ENCODE data around the gene SLC38A6.

DNA sequence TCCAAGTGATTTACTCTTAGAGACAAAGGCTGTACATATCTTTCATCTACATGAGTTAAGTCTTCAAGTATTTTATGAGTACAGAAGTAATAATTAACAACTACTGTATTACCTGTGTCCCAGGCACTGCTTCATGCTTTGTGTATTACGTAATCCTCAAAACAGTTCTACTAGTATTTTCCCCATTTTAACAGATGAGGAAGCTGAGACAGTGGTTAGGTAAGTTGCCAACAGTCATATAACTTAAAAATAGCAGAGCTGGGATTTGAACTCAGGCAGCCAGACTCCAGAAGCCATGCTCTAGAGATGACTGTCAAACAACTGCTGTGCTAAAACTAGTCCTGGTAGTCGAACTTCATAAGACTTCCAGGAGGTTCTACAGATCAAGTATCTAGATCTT, 10.9 kb upstream of the SLC38A6 start:
- TF ChIP-seq, protein P1, sequence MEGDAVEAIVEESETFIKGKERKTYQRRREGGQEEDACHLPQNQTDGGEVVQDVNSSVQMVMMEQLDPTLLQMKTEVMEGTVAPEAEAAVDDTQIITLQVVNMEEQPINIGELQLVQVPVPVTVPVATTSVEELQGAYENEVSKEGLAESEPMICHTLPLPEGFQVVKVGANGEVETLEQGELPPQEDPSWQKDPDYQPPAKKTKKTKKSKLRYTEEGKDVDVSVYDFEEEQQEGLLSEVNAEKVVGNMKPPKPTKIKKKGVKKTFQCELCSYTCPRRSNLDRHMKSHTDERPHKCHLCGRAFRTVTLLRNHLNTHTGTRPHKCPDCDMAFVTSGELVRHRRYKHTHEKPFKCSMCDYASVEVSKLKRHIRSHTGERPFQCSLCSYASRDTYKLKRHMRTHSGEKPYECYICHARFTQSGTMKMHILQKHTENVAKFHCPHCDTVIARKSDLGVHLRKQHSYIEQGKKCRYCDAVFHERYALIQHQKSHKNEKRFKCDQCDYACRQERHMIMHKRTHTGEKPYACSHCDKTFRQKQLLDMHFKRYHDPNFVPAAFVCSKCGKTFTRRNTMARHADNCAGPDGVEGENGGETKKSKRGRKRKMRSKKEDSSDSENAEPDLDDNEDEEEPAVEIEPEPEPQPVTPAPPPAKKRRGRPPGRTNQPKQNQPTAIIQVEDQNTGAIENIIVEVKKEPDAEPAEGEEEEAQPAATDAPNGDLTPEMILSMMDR (IDR thresholded peaks at IDR 0.05; ENCODE audit: poor library complexity, severe bottlenecking), result no peak
- no peak for TF ChIP-seq SMC3 (conservative IDR thresholded peaks at IDR 0.05; ENCODE audit: poor library complexity)
- no peak for TF ChIP-seq POLR2AphosphoS5 (IDR thresholded peaks at IDR 0.05)
- TF ChIP-seq MXI1 (conservative IDR thresholded peaks at IDR 0.05; ENCODE audit: poor library complexity, severe bottlenecking), result no peak
- TF ChIP-seq, protein P2, sequence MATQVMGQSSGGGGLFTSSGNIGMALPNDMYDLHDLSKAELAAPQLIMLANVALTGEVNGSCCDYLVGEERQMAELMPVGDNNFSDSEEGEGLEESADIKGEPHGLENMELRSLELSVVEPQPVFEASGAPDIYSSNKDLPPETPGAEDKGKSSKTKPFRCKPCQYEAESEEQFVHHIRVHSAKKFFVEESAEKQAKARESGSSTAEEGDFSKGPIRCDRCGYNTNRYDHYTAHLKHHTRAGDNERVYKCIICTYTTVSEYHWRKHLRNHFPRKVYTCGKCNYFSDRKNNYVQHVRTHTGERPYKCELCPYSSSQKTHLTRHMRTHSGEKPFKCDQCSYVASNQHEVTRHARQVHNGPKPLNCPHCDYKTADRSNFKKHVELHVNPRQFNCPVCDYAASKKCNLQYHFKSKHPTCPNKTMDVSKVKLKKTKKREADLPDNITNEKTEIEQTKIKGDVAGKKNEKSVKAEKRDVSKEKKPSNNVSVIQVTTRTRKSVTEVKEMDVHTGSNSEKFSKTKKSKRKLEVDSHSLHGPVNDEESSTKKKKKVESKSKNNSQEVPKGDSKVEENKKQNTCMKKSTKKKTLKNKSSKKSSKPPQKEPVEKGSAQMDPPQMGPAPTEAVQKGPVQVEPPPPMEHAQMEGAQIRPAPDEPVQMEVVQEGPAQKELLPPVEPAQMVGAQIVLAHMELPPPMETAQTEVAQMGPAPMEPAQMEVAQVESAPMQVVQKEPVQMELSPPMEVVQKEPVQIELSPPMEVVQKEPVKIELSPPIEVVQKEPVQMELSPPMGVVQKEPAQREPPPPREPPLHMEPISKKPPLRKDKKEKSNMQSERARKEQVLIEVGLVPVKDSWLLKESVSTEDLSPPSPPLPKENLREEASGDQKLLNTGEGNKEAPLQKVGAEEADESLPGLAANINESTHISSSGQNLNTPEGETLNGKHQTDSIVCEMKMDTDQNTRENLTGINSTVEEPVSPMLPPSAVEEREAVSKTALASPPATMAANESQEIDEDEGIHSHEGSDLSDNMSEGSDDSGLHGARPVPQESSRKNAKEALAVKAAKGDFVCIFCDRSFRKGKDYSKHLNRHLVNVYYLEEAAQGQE (IDR thresholded peaks at IDR 0.05; ENCODE audit: borderline replicate concordance), result no peak

Measured in neural cell (in vitro differentiated cells).